GM12874 (cell line): ENCODE measurements around the gene TXN.

ENCODE experiments used
- TF ChIP-seq, protein P1 (sequence below): IDR thresholded peaks from 2 replicates; pipeline ENCODE4 v1.5.1; 2011; ENCODE audit warnings: low read depth, mild to moderate bottlenecking, control low read depth, low read length, moderate library complexity; ENCODE audit not compliant: insufficient read depth

Gene TXN

GRCh38 chr9:110257097-110257841 lies 962 bp upstream of the TXN start:
- TF ChIP-seq, protein P1, sequence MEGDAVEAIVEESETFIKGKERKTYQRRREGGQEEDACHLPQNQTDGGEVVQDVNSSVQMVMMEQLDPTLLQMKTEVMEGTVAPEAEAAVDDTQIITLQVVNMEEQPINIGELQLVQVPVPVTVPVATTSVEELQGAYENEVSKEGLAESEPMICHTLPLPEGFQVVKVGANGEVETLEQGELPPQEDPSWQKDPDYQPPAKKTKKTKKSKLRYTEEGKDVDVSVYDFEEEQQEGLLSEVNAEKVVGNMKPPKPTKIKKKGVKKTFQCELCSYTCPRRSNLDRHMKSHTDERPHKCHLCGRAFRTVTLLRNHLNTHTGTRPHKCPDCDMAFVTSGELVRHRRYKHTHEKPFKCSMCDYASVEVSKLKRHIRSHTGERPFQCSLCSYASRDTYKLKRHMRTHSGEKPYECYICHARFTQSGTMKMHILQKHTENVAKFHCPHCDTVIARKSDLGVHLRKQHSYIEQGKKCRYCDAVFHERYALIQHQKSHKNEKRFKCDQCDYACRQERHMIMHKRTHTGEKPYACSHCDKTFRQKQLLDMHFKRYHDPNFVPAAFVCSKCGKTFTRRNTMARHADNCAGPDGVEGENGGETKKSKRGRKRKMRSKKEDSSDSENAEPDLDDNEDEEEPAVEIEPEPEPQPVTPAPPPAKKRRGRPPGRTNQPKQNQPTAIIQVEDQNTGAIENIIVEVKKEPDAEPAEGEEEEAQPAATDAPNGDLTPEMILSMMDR, result no peak

- TF ChIP-seq, protein P1, result no peak
Measured at GRCh38 chr9:110255463-110256379, 586 bp downstream of the TXN start.

DNA sequence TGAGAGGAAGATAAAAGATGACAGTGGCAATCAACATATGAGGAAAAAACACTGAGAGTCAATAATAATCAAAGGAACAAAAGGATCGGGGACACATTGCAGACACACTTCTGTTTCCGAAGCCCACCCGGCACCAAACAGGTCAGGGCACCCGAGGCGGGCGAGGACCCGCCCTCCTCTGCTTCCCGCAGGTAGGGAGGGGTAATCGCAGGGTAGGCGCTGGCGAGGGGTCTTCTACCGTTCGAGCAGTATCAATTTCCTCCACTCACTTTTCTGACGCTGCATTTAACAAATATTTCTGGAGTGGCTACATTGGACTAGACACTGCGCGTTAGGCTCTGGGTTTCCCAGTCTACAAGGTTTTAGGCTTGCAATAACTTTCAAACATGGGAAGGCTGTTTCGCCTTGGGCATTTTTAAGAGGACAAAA lies 1.3 kb downstream of the TXN start:
- TF ChIP-seq, protein P1, result no peak

DNA sequence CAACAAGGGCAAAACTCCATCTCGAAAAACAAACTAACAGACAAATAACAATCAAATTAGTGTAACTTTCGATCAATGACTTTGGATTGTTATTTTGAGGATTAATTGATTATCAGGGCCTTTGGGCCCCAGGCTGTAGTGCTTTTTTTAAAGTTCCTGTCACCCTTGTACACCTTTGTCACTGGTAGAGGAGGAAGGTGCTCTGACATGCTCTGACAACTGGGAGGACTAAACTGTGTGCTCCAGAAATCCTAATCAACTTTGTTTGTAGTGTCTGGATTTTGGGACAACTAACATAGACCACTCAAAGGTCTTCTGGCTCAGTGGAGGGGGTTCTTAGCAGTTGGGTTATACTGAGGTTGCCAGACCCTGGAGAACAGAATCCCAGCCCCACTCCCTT lies 1.8 kb downstream of the TXN start:
- TF ChIP-seq, protein P1, result no peak

GRCh38 chr9:110252509-110253139 lies 3.7 kb downstream of the TXN start:
- TF ChIP-seq, protein P1, result no peak

- TF ChIP-seq, protein P1, result no peak
Measured at GRCh38 chr9:110251212-110251611, 5.1 kb downstream of the TXN start.

DNA sequence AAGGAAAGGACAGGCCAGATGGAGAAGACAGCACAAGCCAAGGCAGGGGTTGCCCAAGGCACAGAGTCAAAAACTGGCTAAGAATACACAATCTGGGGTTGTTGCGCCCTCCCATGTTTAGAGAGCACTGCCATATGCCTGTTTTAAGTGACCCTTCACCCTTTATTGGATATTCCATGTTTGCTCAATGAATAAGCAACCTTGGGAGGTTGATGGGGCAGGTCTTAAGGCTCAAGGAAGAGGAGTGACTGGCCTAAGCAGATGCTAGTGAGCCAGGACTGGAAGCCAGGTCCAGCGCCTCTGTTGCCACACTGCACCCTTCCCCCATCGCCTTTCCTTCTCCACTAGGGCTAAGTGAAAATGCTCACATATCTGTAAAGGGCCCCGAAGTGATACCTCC lies 6.7 kb downstream of the TXN start:
- TF ChIP-seq, protein P1, result no peak
